Measurements from ENCODE around the gene PTOV1. TPM values are rescaled to one million over a fixed set of nuclear protein-coding genes. Genes with fewer than 3 reads are reported as not detected.

The PTOV1 gene
- total and polyA plus RNA-seq, 2 of the 13 experiments (the other 11 are each of a cell fraction or from before 2014, with no cell fraction given) = 63.5 to 68.5 TPM

DNA sequence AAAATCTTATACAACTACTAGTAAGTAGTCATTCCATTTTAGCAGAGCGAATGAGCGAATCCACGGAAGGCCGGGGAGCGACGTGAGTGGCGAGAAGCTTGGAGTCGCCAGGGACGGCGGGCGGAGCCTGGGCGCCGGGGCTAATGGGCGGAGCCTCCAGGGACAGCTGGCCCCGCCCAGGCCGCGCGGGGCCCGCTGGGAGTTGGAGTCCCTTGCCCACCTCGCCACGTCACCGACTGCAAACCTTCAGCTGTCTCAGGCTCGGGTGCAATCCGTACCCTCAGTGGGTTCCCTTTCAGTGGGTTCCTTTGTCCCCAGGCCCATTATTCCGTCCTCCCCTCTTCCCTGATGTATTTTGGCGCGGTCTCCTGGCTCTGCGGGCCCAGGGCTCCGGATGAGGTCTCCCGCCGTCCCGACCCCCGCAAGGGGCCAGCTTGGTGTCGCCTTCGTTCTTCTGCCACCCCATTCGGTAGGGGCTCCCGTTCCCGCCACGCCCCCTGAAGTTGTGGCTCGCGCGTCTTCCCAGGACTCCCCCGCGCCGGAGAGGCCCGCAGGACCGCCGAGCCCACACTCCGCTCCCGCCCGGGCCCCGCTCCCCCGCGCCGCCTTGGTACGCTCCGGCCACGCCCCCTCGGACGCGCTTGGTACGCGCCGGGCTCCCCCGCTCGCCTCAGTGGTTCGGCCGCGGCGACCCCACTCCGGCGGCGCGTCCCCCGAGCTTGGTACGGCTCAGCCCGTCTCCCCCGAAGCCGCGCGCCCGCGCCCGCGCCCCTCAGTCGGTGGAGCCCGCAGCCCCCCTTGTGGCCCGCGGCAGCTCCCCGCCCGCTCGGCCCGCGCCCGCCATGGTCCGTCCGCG is at the start of gene PTOV1 (continued):
- TF ChIP-seq, protein P1, sequence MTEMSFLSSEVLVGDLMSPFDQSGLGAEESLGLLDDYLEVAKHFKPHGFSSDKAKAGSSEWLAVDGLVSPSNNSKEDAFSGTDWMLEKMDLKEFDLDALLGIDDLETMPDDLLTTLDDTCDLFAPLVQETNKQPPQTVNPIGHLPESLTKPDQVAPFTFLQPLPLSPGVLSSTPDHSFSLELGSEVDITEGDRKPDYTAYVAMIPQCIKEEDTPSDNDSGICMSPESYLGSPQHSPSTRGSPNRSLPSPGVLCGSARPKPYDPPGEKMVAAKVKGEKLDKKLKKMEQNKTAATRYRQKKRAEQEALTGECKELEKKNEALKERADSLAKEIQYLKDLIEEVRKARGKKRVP (CRISPR knock-in tag; IDR thresholded peaks at IDR 0.05) = no peak
- TF ChIP-seq SAP130 (CRISPR knock-in tag; IDR thresholded peaks at IDR 0.05; ENCODE audit: low read depth) = peak; percentile 71
- TF ChIP-seq, protein P2, sequence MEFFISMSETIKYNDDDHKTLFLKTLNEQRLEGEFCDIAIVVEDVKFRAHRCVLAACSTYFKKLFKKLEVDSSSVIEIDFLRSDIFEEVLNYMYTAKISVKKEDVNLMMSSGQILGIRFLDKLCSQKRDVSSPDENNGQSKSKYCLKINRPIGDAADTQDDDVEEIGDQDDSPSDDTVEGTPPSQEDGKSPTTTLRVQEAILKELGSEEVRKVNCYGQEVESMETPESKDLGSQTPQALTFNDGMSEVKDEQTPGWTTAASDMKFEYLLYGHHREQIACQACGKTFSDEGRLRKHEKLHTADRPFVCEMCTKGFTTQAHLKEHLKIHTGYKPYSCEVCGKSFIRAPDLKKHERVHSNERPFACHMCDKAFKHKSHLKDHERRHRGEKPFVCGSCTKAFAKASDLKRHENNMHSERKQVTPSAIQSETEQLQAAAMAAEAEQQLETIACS (CRISPR knock-in tag; IDR thresholded peaks at IDR 0.05) = peak; percentile 54
- TF ChIP-seq FOXO1 (CRISPR knock-in tag; IDR thresholded peaks at IDR 0.05) = 0 out of 2 replicates have a peak, but pooled peaks have one; percentile 37
- peak; percentile 58; the same call in 1 of the 2 replicates for TF ChIP-seq ZIK1 (CRISPR knock-in tag; IDR thresholded peaks at IDR 0.05; ENCODE audit: borderline replicate concordance, low read depth)
- 0 out of 2 replicates have a peak, but pooled peaks have one; percentile 53 for TF ChIP-seq ZNF879 (CRISPR knock-in tag; IDR thresholded peaks at IDR 0.05)
- no peak for TF ChIP-seq ZNF550 (CRISPR knock-in tag; IDR thresholded peaks at IDR 0.05; ENCODE audit: borderline replicate concordance)
- no peak for TF ChIP-seq NRL (CRISPR knock-in tag; IDR thresholded peaks at IDR 0.05; ENCODE audit: borderline replicate concordance)
- TF ChIP-seq PHF8 (CRISPR knock-in tag; IDR thresholded peaks at IDR 0.05) = peak; percentile 76
- TF ChIP-seq NAIF1 (CRISPR knock-in tag; IDR thresholded peaks at IDR 0.05; ENCODE audit: borderline replicate concordance) = no peak
- peak; percentile 51; the same call in 1 of the 2 replicates for TF ChIP-seq CENPT (CRISPR knock-in tag; IDR thresholded peaks at IDR 0.05; ENCODE audit: low read depth)
- 0 out of 2 replicates have a peak, but pooled peaks have one; percentile 48 for TF ChIP-seq RFXAP (CRISPR knock-in tag; IDR thresholded peaks at IDR 0.05; ENCODE audit: borderline replicate concordance)
- no peak for TF ChIP-seq CEBPB (IDR thresholded peaks at IDR 0.05; ENCODE audit: borderline replicate concordance, low read depth, low read length)
- no peak for TF ChIP-seq ZNF652 (CRISPR knock-in tag; IDR thresholded peaks at IDR 0.05; ENCODE audit: borderline replicate concordance, low read depth)
- no peak for TF ChIP-seq ZBTB1 (CRISPR knock-in tag; IDR thresholded peaks at IDR 0.05; ENCODE audit: borderline replicate concordance)

All from HepG2 (cell line).